Tibial nerve (tissue), 3 donors: Measurements from ENCODE around the gene RUVBL1.

ENCODE experiments used
- CTCF ChIP-seq, 5 experiments: fragments of 200-600 bp in 3 of 5; fragments of 450-650 bp in 2 of 5; sonication (generic) in 3 of 5; IDR thresholded peaks; one replicate each; pipeline ENCODE4 v1.5.1; 2016 to 2019; ENCODE audit warnings: antibody characterized with exemption in 5 of 5, mild to moderate bottlenecking in 3 of 5, moderate library complexity in 2 of 5
- POLR2A ChIP-seq, 2 donors: fragments of 450-650 bp; IDR thresholded peaks; one replicate each; pipeline ENCODE4 v1.6.1; 2017; ENCODE audit warnings: antibody characterized with exemption in 2 of 2, mild to moderate bottlenecking in 2 of 2, moderate library complexity in 2 of 2

GRCh38 chr3:128128251-128128650 lies 4.6 kb upstream of the RUVBL1 start:
- no peak for TF ChIP-seq CTCF (IDR thresholded peaks at IDR 0.05)
- TF ChIP-seq POLR2A (IDR thresholded peaks at IDR 0.05): no peak
